AG08396 (cell line): ENCODE measurements around the gene TIMM13.

Experiments used
- DNase-seq: peaks from one replicate; pipeline ENCODE4 v3.0.0; 2012; ENCODE audit warnings: low spot score, mixed read lengths

The TIMM13 gene

GRCh38 chr19:2454962-2455850 lies 27.8 kb upstream of the TIMM13 start:
- DNase-seq = no peak

- no peak for DNase-seq
These were observed 27.0 kb upstream of the TIMM13 start for GRCh38 chr19:2454199-2454961.

GRCh38 chr19:2453431-2454025 lies 26.1 kb upstream of the TIMM13 start:
- DNase-seq = no peak

GRCh38 chr19:2451741-2452140 lies 24.4 kb upstream of the TIMM13 start:
- no peak for DNase-seq

- DNase-seq = no peak
These were observed 23.8 kb upstream of the TIMM13 start for GRCh38 chr19:2451138-2451537.

- DNase-seq = no peak
These were observed 21.6 kb upstream of the TIMM13 start for GRCh38 chr19:2449019-2449418.

GRCh38 chr19:2446381-2446780 lies 19.0 kb upstream of the TIMM13 start:
- DNase-seq = no peak

GRCh38 chr19:2444251-2445002 lies 17.0 kb upstream of the TIMM13 start:
- DNase-seq = no peak

- DNase-seq = no peak
These were observed 16.4 kb upstream of the TIMM13 start for GRCh38 chr19:2443785-2444182.

- DNase-seq = no peak
These were observed 15.9 kb upstream of the TIMM13 start for GRCh38 chr19:2443116-2443784.

GRCh38 chr19:2441096-2441752 lies 13.8 kb upstream of the TIMM13 start:
- no peak for DNase-seq

- DNase-seq = no peak
These were observed 13.1 kb upstream of the TIMM13 start for GRCh38 chr19:2440515-2440914.

GRCh38 chr19:2438178-2438577 lies 10.8 kb upstream of the TIMM13 start:
- no peak for DNase-seq

GRCh38 chr19:2436926-2437325 lies 9.5 kb upstream of the TIMM13 start:
- DNase-seq = no peak

GRCh38 chr19:2436384-2436783 lies 9.0 kb upstream of the TIMM13 start:
- no peak for DNase-seq

GRCh38 chr19:2434721-2435265 lies 7.4 kb upstream of the TIMM13 start:
- no peak for DNase-seq

GRCh38 chr19:2434267-2434666 lies 6.9 kb upstream of the TIMM13 start:
- no peak for DNase-seq

GRCh38 chr19:2433854-2434253 lies 6.5 kb upstream of the TIMM13 start:
- DNase-seq = no peak

GRCh38 chr19:2432131-2432848 lies 4.9 kb upstream of the TIMM13 start:
- no peak for DNase-seq
